GM21786 (cell line): Measurements from ENCODE around the gene POLQ.
A peak's percentile ranks its signal among the peaks of the same experiment; 100 is the strongest.
"Not testable (repeated sequence)": the region's sequence is repeated elsewhere in the genome, so short reads cannot be mapped to it uniquely, and the experiment has no call there.

Experiments
- ATAC-seq: cut with Tn5 transposase; IDR thresholded peaks from one replicate; pipeline ENCODE4 v1.9.1; 2021; ENCODE audit not compliant: unreplicated experiment

POLQ gene

DNA sequence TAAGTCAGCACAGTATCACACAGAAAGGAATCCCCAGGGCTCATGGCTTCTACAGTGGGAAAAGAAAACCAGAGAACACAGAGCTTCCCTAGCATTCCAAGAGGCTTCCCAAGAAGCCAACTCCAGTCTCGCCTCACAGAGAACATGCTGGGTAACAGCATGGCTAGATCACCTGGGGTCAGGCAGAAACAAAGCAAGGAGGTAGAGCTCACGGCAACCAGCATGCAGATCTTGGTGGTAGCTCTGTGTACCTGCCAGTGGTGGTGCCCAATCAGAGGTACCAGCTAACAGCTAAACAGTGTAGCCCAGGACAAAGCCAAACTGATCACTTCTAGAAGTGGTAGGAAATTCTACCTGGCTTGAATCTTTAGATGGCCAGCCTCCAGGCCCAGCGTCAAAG, 31.3 kb downstream of the POLQ start:
- no peak for ATAC-seq

DNA sequence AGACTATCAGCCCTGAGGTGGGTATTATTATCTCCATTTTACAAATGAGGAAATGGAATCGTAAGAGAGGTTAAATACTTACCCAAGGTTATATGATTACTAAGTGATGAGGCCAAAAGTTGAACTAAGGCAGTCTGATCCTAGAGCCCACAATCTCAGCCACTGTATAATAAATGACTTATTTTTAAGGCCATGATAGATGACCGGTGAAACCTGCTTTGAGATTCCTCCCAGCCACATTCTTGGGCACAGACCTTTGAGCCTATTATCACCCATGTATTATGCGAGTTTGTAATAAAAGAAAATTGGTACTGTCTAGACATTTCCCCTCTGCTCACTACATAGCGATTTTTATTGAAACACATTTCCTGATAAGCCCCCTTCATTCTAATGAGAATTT, 37.4 kb downstream of the POLQ start:
- ATAC-seq: no peak

DNA sequence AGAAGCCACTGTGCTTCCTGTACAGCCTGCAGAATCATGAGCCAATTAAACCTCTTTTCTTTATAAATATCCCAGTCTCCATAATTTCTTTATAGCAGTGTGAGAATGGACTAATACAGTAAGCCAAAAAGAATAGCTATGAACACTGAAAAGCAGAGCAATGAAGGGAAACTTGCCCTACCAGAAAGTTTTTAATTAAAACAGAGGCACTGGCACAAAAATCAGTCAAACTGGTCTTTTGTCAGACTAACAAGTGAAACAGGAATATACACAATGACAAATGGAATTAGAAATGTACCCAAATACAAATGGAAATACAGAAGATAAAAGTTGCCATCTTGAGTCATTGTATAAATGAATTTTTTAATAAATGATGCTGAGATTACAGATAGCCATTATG, 40.5 kb downstream of the POLQ start:
- no peak for ATAC-seq

DNA sequence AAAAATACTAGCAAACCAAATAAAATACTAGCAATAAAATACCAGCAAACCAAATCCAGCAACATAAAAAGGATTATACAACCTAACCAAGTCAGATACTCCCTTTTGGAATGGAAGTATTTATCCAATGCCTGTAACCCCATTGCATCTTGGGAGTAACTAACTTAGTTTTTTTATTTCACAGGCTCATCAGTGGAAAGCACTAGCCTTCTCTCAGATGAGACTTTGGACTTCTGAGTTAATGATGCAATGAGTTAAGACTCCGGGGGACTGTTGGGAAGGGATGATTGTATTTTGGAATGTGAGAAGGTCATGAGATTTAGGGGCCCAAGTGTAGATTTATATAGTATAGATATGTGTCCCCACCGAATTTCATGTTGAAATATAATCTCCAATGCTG, 41.2 kb downstream of the POLQ start:
- no peak for ATAC-seq

DNA sequence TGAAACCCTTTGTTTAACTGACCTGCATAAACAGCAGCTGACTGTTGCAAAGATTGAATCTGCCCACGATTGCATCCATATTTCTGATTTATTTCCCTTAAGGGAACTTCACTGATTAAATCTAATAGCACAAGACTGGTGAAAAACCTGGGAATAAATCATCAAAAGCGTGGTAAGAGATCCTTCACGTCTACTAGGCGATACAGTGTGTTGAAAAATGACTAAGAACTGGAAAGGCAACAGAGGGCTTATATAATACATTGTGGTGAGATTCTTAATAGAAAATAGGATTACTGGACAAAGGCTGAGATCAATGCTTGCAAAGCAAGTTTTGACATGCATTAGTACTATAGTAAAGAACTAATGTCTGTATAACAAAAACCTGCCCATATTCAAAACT, 49.0 kb downstream of the POLQ start:
- ATAC-seq: no peak

DNA sequence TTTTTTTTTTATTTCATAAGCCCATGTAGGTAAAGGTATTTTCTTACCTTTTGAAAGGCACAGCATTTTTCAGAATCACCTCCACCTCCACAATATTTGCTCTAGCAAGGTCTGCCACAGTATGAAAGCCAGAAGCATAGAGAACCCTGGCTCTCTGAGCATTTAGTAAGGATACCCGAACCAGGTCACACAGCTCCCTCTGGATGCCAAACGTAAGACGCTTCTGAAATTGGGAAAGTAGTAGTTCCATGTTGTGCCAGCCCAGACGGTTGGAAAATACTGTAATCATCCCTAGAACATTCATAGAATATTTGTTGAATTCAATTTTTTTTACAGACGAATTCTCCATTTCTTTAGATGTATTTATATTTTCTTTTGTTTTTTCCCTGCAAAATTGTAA, 52.4 kb downstream of the POLQ start:
- ATAC-seq: no peak

DNA sequence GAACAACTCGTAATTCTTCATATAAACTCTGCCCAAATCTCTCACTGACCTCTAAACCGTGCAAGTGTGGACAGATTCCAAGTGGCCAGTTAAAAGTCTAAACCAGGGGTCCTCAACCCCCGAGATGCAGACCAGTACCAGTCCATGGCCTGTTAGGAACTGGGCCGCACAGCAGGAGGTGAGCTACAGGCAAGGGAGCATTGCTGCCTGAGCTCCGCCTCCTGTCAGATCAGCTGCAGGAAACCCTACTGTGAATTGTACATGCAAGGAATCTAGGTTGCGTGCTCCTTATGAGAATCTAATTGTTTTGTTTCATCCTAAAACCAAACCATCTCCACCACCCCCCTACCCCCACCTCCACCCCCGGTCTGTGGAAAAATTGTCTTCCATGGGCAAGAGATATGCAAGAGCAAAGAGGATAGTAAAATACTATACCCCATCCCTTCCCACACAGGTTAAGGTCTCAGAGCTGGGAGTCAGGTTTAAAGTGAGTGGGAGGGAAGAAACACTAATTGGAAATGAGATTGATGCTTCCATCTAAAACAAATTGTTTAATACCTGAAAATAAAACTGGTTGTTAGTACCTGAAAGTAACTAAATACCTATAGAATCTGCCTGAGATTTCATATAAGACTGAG, 54.0 kb downstream of the POLQ start:
- ATAC-seq: no peak

DNA sequence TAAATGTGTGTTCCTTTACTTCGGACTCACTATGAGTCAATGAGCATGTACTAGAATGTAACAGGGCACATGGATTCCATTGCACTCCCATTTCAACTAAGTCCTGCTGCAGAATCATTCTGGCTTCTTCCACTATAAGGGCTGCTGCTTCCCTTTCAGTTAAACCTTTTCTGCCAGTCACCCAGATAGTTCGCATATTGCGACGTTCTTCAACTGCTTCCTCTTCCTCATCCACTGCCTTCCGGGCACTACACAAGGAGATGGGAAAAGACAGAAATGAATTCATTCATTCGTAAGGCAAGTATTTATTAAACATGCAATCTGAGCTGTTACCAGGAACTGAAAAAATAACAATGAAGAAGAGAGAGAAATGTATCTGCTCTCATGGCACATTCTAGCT, 55.6 kb downstream of the POLQ start:
- ATAC-seq: no peak

DNA sequence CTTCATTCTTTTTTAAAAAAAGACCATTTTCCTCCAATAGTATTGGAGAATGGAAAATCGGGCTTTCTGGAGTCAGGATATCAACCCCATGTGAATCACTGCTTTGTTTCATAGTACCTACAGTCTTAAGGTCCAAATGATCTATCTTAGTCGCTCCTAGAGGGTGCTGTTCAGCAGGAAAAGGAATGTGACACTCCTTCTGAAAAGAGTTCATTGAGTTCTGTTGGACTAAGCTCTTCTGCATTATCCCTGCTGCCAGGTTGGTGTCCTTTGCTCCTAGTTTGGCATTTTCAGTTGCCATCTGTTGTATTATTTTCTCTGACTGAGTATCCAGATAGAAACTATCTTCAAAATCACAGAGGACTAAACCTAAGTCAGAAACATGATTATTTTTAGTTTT, 57.2 kb downstream of the POLQ start:
- no peak for ATAC-seq

DNA sequence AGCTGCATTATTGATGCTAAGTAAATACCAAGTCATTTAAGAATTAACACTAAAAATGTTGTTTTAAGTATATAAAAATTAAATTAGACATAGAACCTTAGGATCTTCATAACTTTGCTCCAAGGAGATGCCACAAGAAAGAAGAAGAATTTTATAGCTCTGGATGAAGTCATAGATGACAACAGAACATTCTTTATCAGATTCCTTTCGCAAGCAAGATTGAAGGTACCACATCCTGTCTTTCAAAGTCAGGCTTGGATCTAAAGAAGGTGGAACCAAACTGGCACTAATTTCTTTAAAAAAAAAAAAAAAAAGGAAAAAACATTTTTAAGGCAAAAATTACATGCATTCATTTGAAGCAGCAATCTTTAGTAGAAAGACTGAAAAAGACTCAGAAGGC, 62.5 kb downstream of the POLQ start:
- no peak for ATAC-seq

DNA sequence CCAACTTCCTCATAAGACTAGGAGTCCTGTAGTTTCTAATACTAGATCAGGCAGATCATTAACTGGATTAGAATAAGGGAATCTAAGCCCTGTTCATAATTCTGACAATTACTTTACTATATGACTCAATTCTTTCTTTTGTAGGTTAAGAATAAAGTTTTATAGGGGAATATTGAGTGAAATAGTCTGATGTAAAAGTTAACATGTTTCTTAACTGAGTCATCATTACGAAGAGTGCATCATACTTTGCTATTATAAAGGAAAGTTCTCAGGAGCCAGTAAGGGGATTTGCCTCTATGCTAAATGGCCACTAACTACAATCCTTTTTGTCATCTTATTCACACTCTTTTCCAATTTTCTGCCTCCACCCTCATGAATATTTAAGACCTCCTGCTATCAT, 63.1 kb downstream of the POLQ start:
- ATAC-seq: no peak

DNA sequence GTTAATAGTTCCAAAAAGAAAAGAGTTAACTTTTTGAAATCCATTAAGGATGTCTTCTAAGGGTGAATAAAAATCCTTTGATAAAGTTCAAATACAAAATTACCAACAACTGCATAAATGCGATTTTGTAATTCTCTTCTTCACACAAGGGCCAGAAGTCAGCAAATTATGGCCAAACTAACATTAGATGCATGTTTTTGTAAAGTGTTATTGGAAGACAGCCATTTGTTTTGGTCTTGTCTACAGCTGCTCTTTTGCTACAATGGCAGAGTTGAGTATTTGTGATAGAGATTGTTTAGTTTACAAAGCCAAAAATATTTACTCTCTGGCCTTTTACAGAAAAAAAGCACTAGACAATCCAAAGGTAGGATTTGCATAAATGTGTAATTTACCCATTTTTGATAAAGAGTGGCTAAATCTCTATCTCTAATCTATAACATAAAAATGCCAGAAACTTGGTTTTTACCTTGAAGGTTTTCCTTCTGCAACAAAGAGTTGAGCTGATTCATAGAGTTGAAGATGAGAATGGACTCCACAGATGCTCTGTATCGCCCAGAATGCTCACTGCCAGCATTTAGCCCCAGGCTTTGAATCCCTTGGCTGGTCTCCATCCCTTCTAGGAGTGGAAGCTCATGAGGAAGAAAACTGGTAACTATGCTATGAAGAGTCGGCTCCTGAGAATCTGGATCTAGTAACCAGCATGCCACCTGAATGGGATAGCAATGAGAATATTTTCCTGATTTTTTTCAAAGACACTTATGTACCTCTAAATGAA, 64.5 kb downstream of the POLQ start:
- ATAC-seq: no peak

DNA sequence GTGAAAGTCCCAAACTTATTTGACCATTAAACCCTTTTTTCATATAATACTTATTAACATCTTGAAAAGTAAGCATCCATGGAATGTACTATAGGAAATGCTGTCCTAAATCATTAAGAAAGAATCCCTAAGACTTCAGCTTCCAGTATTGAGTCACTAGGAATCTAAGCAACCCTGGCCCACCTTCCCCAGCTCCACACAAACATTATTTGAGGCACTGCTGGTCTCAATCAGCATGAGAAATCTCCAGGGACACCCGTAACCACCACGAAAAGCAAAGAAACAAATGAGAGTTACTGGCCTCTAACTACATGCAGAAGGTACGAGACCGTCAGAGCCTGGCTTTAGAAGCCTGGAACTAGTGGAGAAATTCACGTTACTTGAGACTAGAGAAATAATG, 68.2 kb downstream of the POLQ start:
- ATAC-seq: no peak

DNA sequence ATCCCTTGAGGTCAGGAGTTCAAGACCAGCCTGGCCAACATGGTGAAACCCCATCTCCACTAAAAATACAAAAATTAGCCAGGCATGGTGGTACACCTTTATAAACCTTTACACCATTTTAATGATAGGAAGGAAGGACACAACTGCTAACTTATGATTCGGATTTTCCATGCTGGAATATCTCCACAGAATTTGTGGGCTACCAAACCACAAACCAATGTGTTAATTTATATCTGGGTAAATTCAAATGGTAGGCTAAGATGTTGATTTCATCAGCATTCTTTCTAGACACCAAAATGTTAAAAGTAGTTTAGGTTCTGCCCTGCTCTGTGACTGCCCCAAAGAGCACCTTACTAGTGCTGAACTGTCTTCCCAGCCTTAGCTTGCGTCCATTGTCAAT, 72.8 kb downstream of the POLQ start:
- no peak for ATAC-seq

DNA sequence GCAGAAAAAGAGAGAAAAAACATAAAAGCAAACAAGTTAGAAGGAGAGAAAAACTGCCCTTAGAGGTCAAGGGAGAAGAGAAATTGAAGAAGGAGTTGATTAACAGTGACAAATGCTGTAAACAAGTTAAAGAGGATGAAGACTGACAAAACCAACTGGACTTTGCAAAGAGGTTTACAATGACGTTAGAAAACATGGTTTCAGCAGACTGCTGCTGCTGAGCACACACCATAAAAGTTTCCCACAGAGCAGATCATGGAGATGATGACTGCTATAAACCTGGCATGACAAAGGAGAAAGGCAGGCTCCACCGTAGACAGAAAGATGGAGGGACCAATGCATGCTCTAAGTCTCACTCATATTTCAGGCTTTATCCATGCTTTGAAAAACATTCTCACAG, 78.7 kb downstream of the POLQ start:
- ATAC-seq: no peak

DNA sequence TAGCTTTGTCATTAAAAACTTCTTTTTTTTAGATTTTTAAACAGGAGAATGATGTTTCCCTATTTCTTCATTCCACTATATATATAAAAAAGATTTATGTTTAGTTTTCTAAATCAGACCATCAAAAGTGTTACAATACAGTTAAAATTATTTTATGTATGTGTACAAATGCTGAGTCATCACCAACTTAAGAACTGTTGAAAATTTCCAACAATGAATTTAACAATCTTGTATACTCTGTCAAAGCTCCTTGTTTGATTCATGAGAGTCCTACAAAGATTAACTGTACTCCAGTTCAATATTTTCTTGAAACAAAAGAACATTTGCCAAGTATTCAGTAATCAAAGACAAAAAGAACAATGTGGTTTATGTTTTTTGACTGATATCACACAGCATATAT, 82.0 kb downstream of the POLQ start:
- no peak for ATAC-seq

DNA sequence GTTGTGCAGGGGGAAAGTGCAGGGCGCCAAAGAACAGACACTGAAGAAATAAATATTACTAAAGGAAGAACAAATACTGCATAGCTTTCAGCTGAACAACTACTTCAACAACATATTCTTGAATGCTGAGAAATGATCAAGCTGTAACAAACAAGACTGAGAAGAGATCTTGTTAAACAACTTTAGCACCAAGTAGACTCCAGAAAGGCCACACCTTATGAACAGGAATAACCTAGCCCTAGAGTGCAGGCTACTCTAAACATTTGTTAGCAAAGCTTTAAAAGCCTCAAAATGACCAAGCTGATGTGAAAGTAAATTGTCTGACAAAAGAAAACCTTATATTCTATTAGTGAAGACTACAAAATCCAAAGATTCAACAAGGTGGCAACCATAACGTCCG, 83.2 kb downstream of the POLQ start:
- no peak for ATAC-seq

DNA sequence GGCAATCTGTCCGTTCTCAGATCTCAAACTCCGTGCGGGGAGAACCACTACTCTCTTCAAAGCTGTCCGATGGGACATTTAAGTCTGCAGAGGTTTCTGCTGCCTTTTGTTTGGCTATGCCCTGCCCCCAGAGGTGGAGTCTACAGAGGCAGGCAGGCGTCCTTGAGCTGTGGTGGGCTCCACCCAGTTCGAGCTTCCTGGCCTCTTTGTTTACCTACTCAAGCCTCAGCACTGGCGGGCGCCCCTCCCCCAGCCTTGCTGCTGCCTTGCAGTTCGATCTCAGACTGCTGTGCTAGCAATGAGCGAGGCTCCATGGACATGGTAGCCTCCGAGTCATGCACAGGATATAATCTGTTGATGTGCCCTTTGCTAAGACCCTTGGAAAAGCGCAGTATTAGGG, 94.0 kb downstream of the POLQ start:
- not testable (repeated sequence) for ATAC-seq

DNA sequence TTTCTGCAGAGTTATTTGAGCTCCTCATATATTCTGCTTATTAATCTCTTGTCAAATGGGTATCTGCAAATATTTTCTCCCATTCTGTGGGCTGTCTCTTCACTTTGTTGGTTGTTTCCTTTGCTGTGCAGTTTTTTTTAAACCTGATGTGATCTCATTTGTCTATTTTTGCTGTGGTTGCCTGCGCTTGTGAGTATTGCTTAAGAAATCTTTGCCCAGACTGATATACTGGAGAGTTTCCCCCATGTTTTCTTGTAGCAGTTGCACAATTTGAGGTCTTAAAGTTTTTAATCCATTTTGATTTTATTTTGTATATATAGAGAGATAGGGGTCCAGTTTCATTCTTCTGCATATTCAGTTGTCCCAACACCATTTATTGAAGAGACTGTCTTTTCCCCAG, 102.3 kb downstream of the POLQ start:
- ATAC-seq: no peak

DNA sequence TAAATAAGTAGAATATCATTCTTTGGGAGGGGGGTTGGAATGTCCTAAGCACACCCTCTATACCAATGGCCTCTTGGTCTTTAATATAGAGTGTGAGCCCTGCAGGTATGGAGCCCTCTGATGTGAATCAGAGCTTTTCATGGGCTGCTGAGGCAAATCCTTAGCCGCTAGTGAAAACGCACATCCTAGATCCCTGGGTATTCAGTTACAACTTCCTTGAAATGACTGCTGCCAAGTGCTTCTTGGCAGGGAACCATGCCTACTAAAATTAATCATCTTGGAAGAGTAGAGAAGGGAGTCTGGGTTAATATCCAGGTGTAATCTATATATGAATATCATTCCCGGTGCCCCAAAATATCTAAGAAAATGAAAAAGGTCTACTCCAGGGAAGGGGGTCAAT, 109.1 kb downstream of the POLQ start:
- ATAC-seq: no peak

DNA sequence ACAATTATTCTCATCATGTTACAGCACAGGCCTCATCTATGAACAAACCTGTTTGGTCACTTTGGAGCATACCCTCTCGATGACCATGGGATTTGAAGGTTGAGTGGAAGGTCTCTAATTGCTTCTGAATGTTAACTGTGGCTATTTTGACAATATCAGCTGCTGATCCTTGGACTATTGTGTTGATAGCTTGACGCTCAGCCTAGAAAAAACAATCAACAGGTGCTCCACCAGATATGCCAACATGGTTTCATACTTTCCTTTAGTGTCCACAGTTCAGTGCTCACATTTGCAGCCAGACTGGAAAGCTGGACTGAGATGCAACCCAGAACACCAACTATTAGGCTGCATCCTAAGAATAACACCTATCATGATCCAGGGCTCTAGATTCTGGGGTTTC, 109.7 kb downstream of the POLQ start:
- ATAC-seq: no peak

DNA sequence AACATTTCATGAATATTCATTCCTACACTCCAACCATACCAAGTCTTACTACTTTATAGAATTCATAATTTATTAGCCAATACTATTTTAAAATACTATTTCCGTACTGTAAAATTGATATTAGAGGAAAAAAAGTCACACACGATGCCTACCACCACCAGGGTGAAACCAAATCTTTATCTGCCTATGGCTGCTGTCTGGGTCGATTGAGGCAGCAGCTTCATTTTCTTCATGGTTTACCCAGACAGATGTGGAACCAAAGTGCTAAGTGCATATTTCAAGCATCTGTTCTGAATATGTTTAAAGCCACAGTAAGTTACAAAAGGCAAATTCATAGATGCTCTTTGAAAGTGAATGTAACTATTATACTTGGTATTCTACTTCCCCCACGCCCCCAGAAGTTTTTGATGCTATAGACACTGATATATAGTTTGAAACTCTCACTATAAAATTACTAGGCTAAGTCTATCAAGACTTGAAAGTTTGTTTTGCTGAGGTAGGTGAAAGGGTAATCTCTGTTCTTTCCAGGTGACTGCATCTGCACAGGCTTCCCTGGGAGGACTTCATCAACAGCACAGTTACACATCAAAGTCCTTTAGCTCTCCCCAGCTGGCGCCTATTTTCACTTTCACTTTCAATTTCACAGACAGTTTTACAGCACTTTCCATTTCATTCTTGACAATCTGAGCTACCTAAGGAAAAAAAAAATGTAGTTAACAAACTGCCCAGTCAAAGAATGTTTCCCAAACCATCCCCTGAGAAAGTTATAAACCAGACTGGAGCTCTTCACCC, 113.9 kb downstream of the POLQ start:
- ATAC-seq: peak; percentile 91
